GM18907 (cell line): ENCODE data around the gene SOX14.

ENCODE experiments used
- ATAC-seq: cut with Tn5 transposase; IDR thresholded peaks from one replicate; pipeline ENCODE4 v1.9.1; 2021; ENCODE audit warnings: mild to moderate bottlenecking, moderate library complexity; ENCODE audit not compliant: unreplicated experiment

SOX14 gene

DNA sequence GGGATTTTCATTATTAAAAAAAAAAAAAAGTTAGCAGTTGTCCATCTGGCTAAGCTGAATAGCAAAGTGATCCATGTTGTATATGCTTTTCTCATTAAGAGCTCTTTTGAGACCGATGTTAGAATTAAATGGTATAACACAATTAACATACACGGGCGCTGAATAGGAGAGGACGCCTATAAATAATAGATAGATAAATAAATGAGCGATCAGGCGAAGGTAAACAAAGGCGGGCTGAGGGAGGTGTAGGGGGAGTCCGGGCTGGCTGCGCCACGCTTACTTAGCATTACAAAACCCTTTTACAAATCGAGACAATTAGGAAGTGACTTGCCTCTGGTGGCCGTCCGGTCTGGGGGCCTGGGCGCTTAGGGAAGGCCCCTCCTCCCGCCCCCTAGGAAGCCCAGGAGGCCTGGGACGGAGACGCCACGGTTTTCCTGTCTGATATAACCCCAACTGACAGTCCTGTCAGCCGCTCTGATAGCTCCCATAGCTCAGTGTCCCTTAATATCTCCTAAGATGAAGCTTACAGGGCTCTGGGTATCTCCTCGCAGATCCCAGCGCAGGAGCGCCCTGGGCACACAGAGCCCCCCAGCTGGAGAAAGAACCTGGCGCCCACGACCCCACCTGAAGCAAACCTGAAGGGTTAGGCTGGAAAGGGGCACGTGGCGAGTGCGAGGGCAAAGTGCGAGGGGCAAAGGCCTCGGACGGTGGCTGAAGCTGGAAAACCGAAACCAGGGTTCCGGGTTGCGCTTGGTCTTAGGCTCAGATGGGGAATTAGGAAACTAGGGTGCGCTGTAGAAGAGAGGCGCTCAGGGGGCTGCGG lies 3.6 kb downstream of the SOX14 start:
- no peak for ATAC-seq

DNA sequence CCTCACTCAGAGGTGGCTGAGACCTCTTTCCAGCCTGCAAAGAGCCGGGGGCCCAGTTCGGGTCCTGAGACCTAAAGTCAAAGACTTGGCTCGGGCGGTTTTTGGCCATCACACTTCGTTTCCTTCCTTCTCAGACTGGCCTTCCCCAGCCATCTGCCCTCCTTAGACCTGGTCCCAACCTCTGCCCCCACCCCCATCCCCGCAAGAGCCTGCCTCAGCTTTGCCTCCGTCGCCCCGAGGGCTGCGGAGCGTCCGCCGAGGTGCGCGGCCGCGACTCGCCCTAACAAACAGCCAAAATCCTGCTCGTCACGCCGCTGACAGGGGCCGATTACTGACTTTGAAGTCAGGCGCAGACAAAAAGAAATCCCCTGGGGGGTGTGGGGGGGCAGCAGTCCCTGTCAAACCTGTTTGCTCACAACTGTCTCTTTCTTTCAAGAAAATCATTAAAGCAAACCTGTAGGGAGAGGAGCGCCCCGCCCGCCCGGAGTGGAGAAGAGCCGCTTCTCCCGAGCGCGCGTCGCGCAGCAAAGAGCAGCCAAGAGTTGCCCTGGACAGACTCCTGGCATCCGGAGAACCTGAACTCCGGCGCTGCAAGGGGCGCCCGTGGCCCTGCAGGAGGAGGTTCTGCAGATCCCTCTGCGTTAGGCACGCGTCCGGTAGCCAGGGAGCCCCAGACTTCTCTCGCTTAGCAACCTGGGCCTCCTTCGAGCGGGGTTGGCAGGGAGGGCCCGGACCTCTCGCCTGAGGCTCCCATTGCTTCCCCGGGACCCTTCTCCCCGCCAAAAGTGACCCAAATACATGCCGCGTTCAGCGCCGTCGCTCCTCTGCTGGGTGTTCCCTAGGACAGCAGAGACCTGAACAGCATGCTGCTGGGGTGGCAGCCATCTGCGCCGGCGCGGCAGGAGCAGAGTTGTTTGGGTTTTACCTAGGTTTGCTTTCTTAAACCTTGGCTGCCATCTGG lies 4.5 kb downstream of the SOX14 start:
- ATAC-seq, result no peak

DNA sequence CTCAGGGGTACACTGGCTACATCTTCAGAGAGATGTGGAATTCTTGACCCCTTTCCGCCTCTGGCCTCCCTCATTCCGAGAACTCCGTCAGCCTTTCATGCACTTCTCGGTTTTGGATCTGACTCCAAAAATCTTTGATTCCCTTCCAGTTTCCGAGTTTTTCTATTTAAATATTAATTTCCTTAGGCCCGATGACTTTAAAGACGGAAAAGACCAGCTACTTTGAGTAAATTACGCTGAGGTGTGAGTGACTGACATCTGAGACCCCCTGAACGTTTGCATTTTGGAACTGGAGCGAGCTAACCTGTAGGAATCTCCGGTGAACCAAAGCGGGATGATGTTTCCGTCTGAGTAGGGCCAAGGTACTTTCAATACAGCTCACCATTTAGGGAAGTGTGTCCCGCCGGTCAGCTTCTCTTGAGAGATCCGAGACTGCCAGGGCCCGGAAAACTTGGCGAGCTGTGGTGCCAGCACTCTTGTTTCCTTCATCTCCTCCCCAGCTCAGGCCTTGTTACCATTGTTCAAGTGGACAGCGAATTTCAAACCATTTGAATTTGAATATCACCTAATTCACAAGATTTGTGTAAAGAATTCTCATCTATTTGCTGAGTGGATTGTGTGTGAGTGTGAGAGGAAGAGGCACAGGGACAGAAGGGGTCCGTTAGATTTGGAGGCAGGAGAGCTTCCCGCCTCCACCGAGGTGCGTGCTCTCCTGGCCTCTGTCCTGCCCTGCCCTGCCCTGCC lies 5.4 kb downstream of the SOX14 start:
- no peak for ATAC-seq

- ATAC-seq, result no peak
These were observed 6.1 kb downstream of the SOX14 start for GRCh38 chr3:137770066-137770834.

- ATAC-seq, result no peak
These were observed 6.8 kb downstream of the SOX14 start for GRCh38 chr3:137770835-137771399.

DNA sequence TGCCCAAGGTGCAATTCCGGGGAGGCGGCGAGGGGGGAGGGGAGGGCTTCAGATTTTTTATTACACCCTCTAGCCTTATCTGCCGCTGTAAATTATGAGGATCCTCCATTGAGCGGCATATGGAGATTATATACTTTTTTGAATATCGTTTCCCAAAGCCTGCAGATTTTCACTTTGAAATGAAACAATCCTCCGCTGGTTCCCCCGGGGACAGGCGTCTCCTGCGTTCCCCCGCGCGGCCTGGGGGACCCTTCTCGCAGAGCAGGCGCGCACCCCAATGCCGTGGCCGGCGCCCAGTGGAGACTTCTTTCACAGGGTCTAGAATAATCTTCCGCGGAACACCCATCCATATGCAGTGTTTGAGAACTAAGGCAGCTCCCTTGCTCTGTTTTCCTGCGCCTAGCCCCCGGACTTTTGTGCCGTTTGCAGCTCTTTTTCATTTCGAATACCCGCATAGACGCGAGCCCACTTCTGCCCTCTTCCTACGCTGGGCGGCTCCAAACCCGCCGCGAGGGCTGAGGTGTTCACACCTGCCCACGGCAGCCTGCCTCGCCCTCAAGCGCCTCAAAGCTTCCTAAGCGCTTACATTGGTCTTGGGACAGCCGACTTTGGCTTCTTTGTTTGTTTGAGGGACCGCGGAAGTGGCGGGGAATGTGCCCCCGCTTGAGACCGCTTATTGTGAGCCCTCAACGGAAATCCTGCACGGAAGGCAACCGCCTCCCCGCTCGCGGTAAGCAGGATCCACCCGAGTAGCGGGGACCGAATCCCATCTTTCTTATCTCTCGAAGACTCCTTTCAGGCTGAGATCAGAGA lies 7.5 kb downstream of the SOX14 start:
- no peak for ATAC-seq

DNA sequence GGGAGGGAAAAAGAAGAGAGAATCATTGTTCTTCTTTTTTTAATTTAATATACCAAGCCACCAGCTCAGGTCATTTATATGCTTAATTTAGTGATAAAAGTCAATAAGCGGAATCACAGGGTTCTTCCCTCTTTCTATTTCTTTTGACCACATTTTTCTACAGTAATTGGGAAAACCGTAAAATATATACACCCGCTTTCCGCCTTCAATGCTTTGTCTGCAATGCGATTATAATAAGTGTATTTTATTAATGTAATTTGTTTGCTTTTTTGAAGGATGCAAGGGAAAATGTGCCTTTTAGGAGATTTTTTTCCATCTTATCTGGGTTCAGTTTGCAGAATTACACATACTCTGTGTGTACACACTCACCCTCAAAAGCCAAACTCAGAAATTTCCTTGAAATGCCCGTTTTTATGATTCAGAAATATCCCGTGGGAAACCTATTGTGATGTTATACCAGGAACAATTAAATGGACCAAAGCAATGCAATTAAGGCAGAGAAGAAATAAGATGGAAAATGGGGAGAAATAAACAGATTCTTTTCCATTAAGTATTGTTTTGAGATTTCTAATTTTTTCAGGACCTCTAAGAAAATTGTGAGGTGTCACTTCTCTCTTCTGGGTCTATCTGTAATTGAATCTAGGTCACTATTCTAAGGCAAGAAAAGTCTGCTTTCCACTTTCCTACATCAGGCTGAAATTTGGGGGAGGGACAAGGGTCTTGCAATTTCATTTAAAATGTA lies 8.3 kb downstream of the SOX14 start:
- no peak for ATAC-seq

GRCh38 chr3:137778941-137779340 lies 14.8 kb downstream of the SOX14 start:
- ATAC-seq, result no peak

DNA sequence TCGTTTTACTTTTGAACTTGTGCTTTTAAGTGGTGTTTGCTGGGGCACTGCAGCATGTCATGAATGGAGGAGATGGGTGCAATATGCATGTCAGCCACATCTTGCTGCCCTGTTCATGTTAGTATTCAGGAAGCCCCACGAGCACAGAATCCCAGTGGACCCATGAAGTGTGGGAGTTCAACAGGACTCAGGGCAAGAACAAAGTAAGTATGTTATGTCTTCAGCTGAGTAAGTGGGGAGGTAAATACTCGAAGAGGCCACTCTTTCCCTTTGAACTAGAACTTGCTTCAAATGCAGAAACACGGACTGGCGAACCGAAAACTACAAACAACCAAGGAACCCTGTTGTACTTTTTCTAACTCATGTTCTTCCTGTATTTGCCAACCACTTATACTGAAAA lies 23.4 kb downstream of the SOX14 start:
- ATAC-seq, result no peak

GRCh38 chr3:137789236-137789635 lies 25.1 kb downstream of the SOX14 start:
- no peak for ATAC-seq

GRCh38 chr3:137792626-137793271 lies 28.6 kb downstream of the SOX14 start:
- no peak for ATAC-seq

DNA sequence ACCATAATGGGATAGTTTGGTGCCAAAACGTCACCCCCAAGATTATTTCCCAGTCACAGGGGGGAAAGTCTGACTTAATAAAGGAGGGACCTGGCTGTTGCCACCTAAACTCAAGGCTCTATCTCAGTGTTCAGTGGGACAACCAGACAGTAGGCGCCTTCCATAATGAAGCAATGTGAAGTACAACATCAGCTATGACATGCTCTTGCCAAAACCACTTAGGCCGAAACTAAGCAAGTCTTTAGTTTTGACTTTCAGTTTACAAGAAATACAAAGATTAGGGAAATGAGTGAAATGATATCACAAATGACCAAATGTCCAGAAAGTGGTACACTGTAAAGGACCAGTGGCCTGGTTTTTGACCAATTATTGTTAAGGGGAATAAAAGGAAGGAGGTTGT lies 32.9 kb downstream of the SOX14 start:
- ATAC-seq, result peak; percentile 60

- ATAC-seq, result no peak
These were observed 39.1 kb downstream of the SOX14 start for GRCh38 chr3:137803215-137803614.

DNA sequence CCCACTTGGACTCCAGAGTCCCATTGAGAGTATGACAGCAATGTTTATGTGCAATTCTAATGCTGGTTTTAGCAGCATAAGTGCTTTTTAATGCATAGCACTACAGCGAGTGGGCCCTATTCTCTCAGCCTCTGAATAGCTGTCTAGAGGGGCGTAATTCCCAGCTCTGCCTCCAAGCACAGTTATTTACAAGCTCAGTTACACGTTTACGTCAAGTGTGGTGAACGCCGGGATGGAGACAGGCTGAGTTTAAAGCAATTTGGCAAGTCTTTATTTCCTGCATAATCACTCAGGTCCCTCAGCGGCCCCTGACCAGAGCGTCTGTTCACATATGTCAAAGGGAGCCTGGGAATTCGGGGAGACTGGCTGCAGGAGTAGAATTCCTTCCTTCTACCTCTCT lies 43.9 kb downstream of the SOX14 start:
- no peak for ATAC-seq

GRCh38 chr3:137809509-137809908 lies 45.4 kb downstream of the SOX14 start:
- no peak for ATAC-seq

DNA sequence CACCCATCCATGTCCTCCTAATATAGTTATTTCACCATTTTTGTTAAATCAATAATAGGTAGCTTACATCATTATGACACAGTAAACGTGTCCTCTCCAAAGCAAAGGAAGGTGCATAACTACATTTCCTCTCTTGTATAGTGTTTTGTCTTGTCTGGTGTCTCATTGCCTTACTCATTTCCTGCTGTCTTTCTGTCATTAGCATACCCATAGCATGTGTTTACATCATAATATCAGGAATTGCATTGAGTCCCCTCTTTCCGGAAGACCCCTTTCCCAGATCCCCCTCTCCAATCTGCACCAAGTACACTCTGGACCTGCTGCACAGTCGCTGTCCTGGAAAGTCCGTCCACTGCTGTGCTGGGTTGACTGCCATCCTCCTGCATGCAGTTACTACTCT lies 47.9 kb downstream of the SOX14 start:
- ATAC-seq, result no peak

GRCh38 chr3:137815251-137815650 lies 51.1 kb downstream of the SOX14 start:
- no peak for ATAC-seq
